ENCODE data around the gene GDPD5. TPM values are rescaled to one million over a fixed set of nuclear protein-coding genes. Genes with fewer than 3 reads are reported as not detected.

GDPD5 gene, protein sequence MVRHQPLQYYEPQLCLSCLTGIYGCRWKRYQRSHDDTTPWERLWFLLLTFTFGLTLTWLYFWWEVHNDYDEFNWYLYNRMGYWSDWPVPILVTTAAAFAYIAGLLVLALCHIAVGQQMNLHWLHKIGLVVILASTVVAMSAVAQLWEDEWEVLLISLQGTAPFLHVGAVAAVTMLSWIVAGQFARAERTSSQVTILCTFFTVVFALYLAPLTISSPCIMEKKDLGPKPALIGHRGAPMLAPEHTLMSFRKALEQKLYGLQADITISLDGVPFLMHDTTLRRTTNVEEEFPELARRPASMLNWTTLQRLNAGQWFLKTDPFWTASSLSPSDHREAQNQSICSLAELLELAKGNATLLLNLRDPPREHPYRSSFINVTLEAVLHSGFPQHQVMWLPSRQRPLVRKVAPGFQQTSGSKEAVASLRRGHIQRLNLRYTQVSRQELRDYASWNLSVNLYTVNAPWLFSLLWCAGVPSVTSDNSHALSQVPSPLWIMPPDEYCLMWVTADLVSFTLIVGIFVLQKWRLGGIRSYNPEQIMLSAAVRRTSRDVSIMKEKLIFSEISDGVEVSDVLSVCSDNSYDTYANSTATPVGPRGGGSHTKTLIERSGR
- 4.0 and 5.5 TPM in 2 replicates for total RNA-seq

GRCh38 chr11:75525433-75526191, at the start of gene GDPD5:
TSS of gene GDPD5 (minus strand) at chr11:75525941. CDS start at chr11:75477735, 48,206 bp downstream.

GRCh38 chr11:75562048-75562835, 36.5 kb upstream of the GDPD5 start, which contains the start of gene SERPINH1:
TSS of gene SERPINH1 (plus strand) at chr11:75562253. CDS start at chr11:75566350, 4,097 bp downstream.

DNA sequence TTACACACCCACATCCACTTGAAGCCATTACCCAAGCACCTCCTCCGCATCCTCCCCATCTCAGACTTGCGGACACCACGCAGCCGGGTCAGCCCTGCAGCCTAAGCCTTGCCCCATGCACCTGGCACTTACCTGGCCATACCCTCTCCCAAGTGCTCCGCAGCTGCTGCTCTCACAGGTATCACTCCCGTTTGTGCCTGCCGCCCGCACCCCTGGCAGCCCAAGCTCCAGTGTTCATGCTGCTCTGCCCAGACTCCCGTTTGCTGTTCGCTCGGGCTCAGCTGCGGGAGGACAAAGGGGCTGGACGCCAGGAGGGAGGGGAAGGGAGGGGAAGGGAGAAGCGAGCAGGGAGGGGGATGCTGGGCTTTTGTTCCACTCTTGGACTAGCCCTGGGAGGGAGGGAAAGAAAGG, 92.8 kb downstream of the GDPD5 start, which contains the start of gene KLHL35:
TSS of gene KLHL35 (minus strand) at position 293 of the 411 bp plus-strand sequence. CDS start 2,574 bp downstream, outside the sequence.

GRCh38 chr11:75399344-75400145, 126.2 kb downstream of the GDPD5 start, which contains the start of gene RPS3:
TSS of gene RPS3 (plus strand) at chr11:75399518. CDS start at chr11:75399548, 30 bp downstream.

Other genes starting within 250 kb of the GDPD5 start
- gene ARRB1, start 174.3 kb downstream of the GDPD5 start, total RNA-seq, result 8.6 and 15.5 TPM in 2 replicates
- gene RPS3, start 126.4 kb downstream of the GDPD5 start, total RNA-seq, result 1,801 and 1,812 TPM in 2 replicates
- gene KLHL35, start 92.7 kb downstream of the GDPD5 start, total RNA-seq, result 3.9 and 4.5 TPM in 2 replicates
- 431 and 568 TPM in 2 replicates for gene SERPINH1, start 36.3 kb upstream of the GDPD5 start, total RNA-seq
- 5.0 and 5.7 TPM in 2 replicates for gene MAP6, start 143.1 kb upstream of the GDPD5 start, total RNA-seq
- not detected in 2 replicates for gene MOGAT2, start 191.9 kb upstream of the GDPD5 start, total RNA-seq
- gene DGAT2, start 242.8 kb upstream of the GDPD5 start, total RNA-seq, result 0.25 and 0.53 TPM in 2 replicates

Measured in aortic smooth muscle cell (primary cell).